AG08396 (cell line): ENCODE measurements around the gene HACE1.
A peak's percentile ranks its signal among the peaks of the same experiment; 100 is the strongest.

Source experiments
- DNase-seq: peaks from one replicate; pipeline ENCODE4 v3.0.0; 2012; ENCODE audit warnings: low spot score, mixed read lengths

HACE1 gene

DNA sequence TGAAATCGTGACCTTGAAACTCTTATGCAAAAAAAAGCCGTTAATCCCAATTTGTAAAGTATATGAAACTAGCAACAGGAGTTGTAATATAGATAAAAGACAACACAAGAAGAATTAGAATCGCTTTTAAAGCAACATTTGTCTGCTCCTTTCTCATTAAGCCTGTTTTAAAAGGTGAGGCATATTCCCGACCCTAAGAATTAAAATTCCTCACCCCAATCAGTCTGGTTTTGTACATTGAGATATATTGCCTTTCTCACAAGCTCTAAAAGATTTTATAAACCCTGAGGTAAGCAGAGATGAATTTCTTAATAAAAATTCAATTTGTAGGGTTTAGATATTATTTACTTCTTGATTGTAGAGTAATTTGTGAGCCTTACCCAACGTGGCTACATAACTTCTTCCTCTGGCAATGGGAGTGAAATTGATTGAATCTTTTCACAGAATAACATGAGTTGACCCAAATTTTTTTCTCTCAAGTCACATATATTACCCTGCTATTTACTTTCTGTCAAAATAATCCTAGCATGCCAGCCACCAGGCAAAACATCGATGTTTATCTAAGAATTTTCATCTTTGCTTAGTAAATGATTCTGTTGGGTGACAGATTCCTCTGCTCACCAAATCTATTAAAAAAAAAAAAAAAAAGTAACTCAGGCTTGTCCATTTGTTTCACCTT is 173.7 kb downstream of the HACE1 start:
- DNase-seq: no peak

DNA sequence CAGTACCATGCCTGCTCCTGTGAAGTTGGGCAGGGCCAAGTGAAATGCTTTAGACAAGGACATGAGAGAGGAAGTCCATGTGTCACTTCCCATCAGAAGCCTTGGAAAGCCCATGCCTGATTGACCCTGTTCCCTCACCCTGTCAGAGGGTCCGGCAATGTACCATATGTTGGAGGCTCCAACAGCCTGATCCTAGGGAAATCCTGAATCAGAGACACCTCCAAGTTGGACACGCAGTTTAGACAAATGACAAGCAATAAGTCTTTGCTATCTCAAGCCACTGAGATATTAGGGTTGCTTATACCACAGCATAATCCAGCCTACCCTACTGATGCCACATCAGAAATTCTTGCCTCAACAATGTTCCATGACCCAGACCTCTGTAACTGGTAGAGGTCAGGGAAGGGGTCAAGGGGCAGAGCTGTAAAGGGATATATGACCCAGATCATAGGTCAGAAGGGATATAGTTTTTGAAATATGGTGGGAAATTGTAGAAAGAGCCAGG is 174.8 kb downstream of the HACE1 start:
- no peak for DNase-seq

DNA sequence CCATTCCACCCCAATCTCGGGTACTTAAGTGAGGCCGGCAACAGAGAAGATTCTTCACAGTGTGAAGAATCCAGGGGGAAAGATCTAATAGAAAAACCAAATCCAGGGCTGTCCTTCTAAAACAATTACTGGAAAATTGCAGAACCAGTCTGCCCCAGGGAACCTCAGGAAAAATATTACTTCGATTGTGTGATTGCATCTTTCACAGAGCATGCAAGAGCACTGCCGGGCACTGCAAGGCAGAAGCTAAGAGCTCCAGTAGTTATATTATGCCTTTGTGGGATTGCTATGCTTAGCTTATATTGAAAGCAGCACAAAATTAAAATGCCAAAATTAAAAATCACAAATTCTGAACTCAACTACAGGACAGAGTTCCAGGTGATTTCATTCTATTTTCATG is 175.9 kb downstream of the HACE1 start:
- DNase-seq: no peak

DNA sequence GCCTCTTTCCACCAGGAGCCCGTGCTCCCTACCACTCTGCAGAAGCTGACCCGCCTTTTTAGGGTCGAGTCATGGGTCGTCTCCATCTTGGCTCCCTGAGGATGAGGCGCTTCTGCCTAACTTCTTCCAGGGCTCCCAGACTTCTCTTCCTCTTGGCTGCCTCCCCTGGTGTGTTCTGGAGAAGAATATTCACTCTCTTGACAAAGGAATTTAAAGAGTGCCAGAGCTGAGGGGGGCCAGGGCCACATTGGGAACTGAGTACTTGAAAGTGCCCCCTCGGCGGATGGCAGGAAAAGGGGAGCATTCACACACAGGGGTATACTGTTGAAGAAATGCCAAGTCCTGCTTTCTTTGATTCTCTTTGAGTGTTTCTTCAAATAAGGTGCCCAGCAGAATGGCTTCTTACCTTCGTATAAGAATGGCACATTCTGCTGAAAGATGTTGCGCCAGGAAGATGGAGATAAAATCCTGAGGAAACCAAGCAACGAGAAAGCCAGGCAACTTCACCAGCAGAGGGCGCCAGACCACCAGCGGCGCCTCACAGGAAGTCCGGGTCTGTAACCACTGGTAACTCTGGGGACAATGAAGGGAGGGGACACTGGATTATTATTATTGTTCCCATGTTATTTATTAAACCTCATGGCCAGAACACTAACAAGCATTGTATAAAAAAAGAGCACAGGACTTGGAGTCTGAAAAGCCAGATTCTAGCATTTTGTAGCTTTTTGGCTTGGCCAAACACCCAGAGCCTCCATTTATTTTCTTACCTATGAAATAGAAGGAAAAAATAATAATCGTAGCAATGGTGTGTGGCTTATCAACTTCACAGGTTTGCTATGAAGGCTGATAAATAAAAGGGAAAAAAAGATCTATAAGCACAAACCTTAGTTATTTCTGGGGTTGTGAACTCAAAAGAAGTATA is 176.7 kb downstream of the HACE1 start:
- DNase-seq: peak; percentile 79

DNA sequence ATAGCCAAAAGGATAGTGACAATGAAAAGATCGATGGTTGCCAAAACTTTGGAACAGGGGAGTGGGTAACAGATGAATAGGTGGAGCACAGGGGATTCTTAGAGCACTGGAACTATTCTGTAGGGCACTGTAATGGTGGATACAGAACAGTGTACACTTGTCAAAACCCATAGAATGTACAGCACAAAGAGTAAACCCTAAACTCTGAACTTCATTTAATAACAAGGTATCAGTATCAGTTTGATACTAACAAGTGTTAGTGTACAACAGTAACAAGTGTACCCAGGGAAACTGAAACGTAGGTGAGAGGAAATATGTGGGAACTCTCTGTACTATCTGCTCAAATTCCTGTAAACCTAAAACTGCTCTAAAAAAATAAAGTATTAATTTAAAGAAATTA is 179.2 kb downstream of the HACE1 start:
- no peak for DNase-seq

DNA sequence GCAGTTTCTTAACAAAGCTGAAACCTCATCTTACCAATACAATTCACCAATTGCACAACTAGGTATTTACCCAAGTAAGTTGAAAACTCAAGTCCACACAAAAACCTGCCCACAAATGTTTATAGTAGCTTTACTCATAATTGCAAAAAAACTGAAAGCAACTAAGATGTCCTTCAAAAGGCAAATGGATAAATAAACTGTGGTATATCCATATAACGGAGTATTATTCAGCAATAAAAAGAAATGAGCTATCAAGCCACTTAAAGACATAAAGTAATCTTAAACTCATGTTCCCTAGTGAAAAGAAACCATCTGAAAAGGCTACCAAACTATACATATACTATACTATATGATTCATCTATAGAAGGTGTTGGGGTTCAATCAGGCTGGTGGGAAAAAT is 179.7 kb downstream of the HACE1 start:
- no peak for DNase-seq
